OCI-LY3 (cell line): ENCODE results near the gene HSPB9.

Experiments
- EZH2phosphoT487 ChIP-seq: fragments of 200-600 bp; shearing (Covaris generic); IDR thresholded peaks from 2 replicates; pipeline ENCODE4 v1.6.1; 2018; ENCODE audit warnings: antibody characterized with exemption, mixed run types, low read depth
- TF ChIP-seq, protein P1 (sequence below): fragments of 200-600, 300-600 bp; sonication (generic); IDR thresholded peaks from 2 replicates; pipeline ENCODE4 v1.5.1; 2014; ENCODE audit warnings: antibody characterized with exemption, low read length, low read depth

DNA sequence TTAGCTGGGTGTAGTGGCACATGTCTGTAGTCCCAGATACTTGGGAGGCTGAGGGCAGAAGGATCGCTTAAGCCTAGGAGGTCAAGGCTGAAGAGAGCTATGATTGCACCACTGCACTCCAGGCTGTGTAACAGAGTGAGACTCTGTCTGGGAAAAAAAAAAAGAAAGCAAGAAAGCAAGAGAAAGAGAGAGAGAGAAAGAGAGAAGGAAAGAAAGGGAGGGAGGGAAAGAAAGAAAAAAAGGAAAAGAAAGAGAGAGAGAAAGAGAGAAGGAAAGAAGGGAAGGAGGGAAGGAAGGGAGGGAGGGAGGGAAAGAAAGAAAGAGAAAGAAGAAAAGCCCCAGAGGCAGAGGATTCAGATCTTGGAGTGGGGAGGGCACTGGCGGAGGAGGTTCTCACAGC is 16.6 kb upstream of the HSPB9 start:
- TF ChIP-seq, protein P1, sequence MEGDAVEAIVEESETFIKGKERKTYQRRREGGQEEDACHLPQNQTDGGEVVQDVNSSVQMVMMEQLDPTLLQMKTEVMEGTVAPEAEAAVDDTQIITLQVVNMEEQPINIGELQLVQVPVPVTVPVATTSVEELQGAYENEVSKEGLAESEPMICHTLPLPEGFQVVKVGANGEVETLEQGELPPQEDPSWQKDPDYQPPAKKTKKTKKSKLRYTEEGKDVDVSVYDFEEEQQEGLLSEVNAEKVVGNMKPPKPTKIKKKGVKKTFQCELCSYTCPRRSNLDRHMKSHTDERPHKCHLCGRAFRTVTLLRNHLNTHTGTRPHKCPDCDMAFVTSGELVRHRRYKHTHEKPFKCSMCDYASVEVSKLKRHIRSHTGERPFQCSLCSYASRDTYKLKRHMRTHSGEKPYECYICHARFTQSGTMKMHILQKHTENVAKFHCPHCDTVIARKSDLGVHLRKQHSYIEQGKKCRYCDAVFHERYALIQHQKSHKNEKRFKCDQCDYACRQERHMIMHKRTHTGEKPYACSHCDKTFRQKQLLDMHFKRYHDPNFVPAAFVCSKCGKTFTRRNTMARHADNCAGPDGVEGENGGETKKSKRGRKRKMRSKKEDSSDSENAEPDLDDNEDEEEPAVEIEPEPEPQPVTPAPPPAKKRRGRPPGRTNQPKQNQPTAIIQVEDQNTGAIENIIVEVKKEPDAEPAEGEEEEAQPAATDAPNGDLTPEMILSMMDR: no peak
- no peak for TF ChIP-seq EZH2phosphoT487
